ENCODE measurements around the gene NDUFA7. TPM values are rescaled to one million over a fixed set of nuclear protein-coding genes. Genes with fewer than 3 reads are reported as not detected.
"Not testable (repeated sequence)": the region's sequence is repeated elsewhere in the genome, so short reads cannot be mapped to it uniquely, and the experiment has no call there.

NDUFA7 gene
- total RNA-seq (2014; rRNA removed; shearing (Covaris generic)), result 65.7 and 78.1 TPM in 2 replicates
- 11.1 and 23.3 TPM in 2 replicates for polyA plus RNA-seq (2014; cell fraction: nucleus; rRNA removed)

- peak; percentile 91 for DNase-seq (ENCODE audit: extremely low read depth, low read depth)
Measured at GRCh38 chr19:8321067-8321985, at the start of gene NDUFA7, which contains the start of gene RPS28. NDUFA7 (minus strand) TSS chr19:8321375; CDS start chr19:8321358, 17 bp downstream. RPS28 (plus strand) TSS chr19:8321496; CDS start chr19:8321531, 35 bp downstream.

- DNase-seq (ENCODE audit: extremely low read depth, low read depth), result no peak
Measured at GRCh38 chr19:8370176-8371010, 49.2 kb upstream of the NDUFA7 start.

- DNase-seq (ENCODE audit: extremely low read depth, low read depth), result no peak
Measured at GRCh38 chr19:8367327-8368001, 46.3 kb upstream of the NDUFA7 start.

- DNase-seq (ENCODE audit: extremely low read depth, low read depth), result no peak
Measured at GRCh38 chr19:8366961-8367326, 45.8 kb upstream of the NDUFA7 start.

GRCh38 chr19:8366121-8366581 is 45.0 kb upstream of the NDUFA7 start:
- DNase-seq (ENCODE audit: extremely low read depth, low read depth), result no peak

- peak; percentile 64 for DNase-seq (ENCODE audit: extremely low read depth, low read depth)
Measured at GRCh38 chr19:8363803-8364771, 42.9 kb upstream of the NDUFA7 start, which contains the start of gene ANGPTL4. ANGPTL4 (plus strand) TSS chr19:8364155; CDS start chr19:8364322, 167 bp downstream.

GRCh38 chr19:8361921-8362793 is 41.0 kb upstream of the NDUFA7 start:
- peak; percentile 97 for DNase-seq (ENCODE audit: extremely low read depth, low read depth)

GRCh38 chr19:8360196-8360595 is 39.0 kb upstream of the NDUFA7 start:
- DNase-seq (ENCODE audit: extremely low read depth, low read depth), result no peak

- no peak for DNase-seq (ENCODE audit: extremely low read depth, low read depth)
Measured at GRCh38 chr19:8358948-8359347, 37.8 kb upstream of the NDUFA7 start.

- DNase-seq (ENCODE audit: extremely low read depth, low read depth), result no peak
Measured at GRCh38 chr19:8357007-8357521, 35.9 kb upstream of the NDUFA7 start.

GRCh38 chr19:8355631-8356402 is 34.6 kb upstream of the NDUFA7 start:
- DNase-seq (ENCODE audit: extremely low read depth, low read depth), result peak; percentile 64

- not testable (repeated sequence) for DNase-seq (ENCODE audit: extremely low read depth, low read depth)
Measured at GRCh38 chr19:8352845-8353244, 31.7 kb upstream of the NDUFA7 start.

GRCh38 chr19:8352134-8352827 is 31.1 kb upstream of the NDUFA7 start:
- no peak for DNase-seq (ENCODE audit: extremely low read depth, low read depth)

GRCh38 chr19:8349629-8350372 is 28.6 kb upstream of the NDUFA7 start:
- not testable (repeated sequence) for DNase-seq (ENCODE audit: extremely low read depth, low read depth)

- DNase-seq (ENCODE audit: extremely low read depth, low read depth), result no peak
Measured at GRCh38 chr19:8343483-8343844, 22.3 kb upstream of the NDUFA7 start.
